Lower leg skin (tissue), 3 donors: ENCODE results near the gene THAP9.

ENCODE experiments used
- CTCF ChIP-seq, 3 donors: fragments of 450-650 bp; IDR thresholded peaks; one replicate each; pipeline ENCODE4 v1.5.1; 2016; ENCODE audit warnings: antibody characterized with exemption in 3 of 3, mild to moderate bottlenecking in 3 of 3, moderate library complexity in 2 of 3
- POLR2A ChIP-seq, 2 donors: fragments of 450-650 bp; IDR thresholded peaks; one replicate each; pipeline ENCODE4 v1.6.1; 2016 to 2017; ENCODE audit warnings: antibody characterized with exemption in 2 of 2, mild to moderate bottlenecking in 1 of 2, moderate library complexity in 1 of 2

GRCh38 chr4:82898322-82899243 is 2.0 kb upstream of the THAP9 start:
- TF ChIP-seq CTCF (IDR thresholded peaks at IDR 0.05) (no peak), POLR2A (IDR thresholded peaks at IDR 0.05) (no peak)
